DOHH2 (cell line): Measurements from ENCODE around the gene NLGN1.

Source experiments
- EZH2phosphoT487 ChIP-seq: fragments of 200-600 bp; sonication (generic); IDR thresholded peaks from 2 replicates; pipeline ENCODE4 v1.6.1; 2017; ENCODE audit warnings: borderline replicate concordance, mild to moderate bottlenecking, antibody characterized with exemption, low read length, moderate library complexity, mixed read lengths
- TF ChIP-seq, protein P1 (sequence below): fragments of 200-600 bp; sonication (generic); IDR thresholded peaks from one replicate; pipeline ENCODE4 v1.5.1; 2014; ENCODE audit warnings: antibody characterized with exemption, mild to moderate bottlenecking, low read depth, low read length; ENCODE audit not compliant: poor library complexity, severe bottlenecking

DNA sequence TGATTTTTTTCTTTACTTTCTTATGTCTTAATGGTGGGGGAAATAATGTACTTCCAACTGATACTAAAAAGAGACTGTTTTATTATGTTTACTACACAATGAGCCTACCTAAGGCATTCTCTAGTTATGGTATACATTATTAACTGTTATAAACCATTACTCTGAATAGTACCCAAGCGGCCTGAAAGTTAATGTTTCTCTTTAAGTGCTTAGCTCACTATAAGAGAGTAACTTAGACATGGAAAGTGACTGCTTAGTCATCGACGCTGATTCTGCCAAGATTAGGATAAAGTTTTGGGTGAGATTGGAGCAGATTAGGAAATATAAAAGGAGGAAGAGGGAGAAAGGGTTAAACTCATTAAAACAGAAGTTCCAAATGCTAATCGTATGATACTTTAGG lies 365.0 kb downstream of the NLGN1 start:
- TF ChIP-seq, protein P1, sequence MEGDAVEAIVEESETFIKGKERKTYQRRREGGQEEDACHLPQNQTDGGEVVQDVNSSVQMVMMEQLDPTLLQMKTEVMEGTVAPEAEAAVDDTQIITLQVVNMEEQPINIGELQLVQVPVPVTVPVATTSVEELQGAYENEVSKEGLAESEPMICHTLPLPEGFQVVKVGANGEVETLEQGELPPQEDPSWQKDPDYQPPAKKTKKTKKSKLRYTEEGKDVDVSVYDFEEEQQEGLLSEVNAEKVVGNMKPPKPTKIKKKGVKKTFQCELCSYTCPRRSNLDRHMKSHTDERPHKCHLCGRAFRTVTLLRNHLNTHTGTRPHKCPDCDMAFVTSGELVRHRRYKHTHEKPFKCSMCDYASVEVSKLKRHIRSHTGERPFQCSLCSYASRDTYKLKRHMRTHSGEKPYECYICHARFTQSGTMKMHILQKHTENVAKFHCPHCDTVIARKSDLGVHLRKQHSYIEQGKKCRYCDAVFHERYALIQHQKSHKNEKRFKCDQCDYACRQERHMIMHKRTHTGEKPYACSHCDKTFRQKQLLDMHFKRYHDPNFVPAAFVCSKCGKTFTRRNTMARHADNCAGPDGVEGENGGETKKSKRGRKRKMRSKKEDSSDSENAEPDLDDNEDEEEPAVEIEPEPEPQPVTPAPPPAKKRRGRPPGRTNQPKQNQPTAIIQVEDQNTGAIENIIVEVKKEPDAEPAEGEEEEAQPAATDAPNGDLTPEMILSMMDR, result no peak
- TF ChIP-seq EZH2phosphoT487, result no peak
